Right lobe of liver (tissue), 4 donors: ENCODE results near the gene DCTD.

Experiments used
- POLR2A ChIP-seq: fragments of 450-650 bp; IDR thresholded peaks from one replicate; pipeline ENCODE4 v1.6.1; 2017; ENCODE audit warnings: antibody characterized with exemption, mild to moderate bottlenecking
- TF ChIP-seq, protein P1 (sequence below), 4 donors: fragments of 200-600 bp in 3 of 4; fragments of 450-650 bp in 1 of 4; IDR thresholded peaks; one replicate each; pipeline versions ENCODE4 v1.5.1 to v1.8.0; 2016 to 2022; ENCODE audit warnings: antibody characterized with exemption in 4 of 4, mild to moderate bottlenecking in 2 of 4
- donor health status: DM: no; HTN: no; CAD: no.
- donor health status: DM: no; HTN: no; CAD: no.
- donor health status: DM: no; HTN: yes; CAD: no.

DNA sequence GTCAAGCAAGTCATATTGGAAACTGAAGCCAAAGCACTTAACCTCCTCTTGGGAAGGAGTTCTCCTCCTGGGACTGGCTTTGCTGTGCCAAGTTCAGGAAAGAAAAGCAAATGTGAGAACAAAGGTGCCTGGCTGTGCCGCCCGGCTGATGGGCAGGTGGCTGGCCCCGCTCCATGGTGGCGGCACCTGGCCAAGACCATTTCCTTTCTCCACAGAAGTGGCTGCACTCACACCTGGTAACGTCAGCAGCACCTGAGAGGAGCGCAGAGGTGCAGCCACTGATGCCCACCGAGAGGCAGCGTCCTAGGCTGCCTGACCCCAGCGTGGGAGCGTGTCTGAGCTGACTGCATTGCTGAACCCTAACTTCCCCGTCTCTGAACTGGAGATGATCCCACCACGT, 54.3 kb downstream of the DCTD start:
- no peak for TF ChIP-seq POLR2A
- TF ChIP-seq, protein P1, sequence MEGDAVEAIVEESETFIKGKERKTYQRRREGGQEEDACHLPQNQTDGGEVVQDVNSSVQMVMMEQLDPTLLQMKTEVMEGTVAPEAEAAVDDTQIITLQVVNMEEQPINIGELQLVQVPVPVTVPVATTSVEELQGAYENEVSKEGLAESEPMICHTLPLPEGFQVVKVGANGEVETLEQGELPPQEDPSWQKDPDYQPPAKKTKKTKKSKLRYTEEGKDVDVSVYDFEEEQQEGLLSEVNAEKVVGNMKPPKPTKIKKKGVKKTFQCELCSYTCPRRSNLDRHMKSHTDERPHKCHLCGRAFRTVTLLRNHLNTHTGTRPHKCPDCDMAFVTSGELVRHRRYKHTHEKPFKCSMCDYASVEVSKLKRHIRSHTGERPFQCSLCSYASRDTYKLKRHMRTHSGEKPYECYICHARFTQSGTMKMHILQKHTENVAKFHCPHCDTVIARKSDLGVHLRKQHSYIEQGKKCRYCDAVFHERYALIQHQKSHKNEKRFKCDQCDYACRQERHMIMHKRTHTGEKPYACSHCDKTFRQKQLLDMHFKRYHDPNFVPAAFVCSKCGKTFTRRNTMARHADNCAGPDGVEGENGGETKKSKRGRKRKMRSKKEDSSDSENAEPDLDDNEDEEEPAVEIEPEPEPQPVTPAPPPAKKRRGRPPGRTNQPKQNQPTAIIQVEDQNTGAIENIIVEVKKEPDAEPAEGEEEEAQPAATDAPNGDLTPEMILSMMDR (IDR thresholded peaks at IDR 0.05), result no peak
